T-helper 2 cell treated with Interferon-gamma antibody and Interleukin-4, amounts not matched to agents 100 ng/mL and 5 ng/mL, for 36 hours (primary cell): ENCODE measurements around the gene APOL2. TPM values are rescaled to one million over a fixed set of nuclear protein-coding genes. Genes with fewer than 3 reads are reported as not detected.

ENCODE experiments used
- intact Hi-C: fragments of 100-400 bp; cut with micrococcal nuclease; formaldehyde crosslinking; loops from one replicate; pipeline ENCODE4 v1.15.1; 2023
- total RNA-seq: library from RNA; stranded (reverse); gene quantifications from 2 replicates; pipeline ENCODE4 v1.2.3, GENCODE V29; 2022

APOL2 gene
- total RNA-seq, 1 donor from 2014 or later = 89.9 TPM

GRCh38 chr22:36180038-36180880 is 59.1 kb downstream of the APOL2 start:
- intact Hi-C loops = loop anchor here (1.0 to 2.0 kb wide), 2 partner anchors 35 to 114 kb away; no protein-coding TSS in a partner anchor

DNA sequence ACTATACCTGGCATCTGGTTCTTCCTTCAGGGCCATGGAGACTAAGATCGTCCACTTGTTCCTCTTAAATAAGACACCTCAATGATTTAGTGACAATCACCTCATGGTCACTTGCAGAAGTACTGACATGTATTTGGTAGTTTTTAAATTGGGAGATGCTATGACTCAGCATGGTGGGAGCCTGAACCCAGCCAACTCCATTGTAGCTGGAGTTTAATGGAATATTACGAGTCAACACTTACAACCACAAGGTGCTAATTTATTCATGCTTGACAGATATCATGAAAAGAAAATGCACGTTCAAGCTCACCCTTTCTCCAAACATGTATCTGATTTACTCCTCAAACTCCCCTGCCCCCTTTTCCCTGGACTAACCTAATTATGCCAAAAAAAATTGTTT is 62.2 kb downstream of the APOL2 start:
- intact Hi-C loops = no loop called here

Other genes with a start within 250 kb of the APOL2 start
- 0.98 and 1.0 TPM in 2 replicates for gene RBFOX2, start 210.7 kb downstream of the APOL2 start, total RNA-seq
- 131 and 143 TPM in 2 replicates for gene APOL3, start 78.8 kb downstream of the APOL2 start, total RNA-seq
- 0.98 and 1.8 TPM in 2 replicates for gene APOL4, start 37.7 kb downstream of the APOL2 start, total RNA-seq
- gene APOL1, start 13.6 kb upstream of the APOL2 start, total RNA-seq = 56.8 and 62.5 TPM in 2 replicates
- gene MYH9, start 148.4 kb upstream of the APOL2 start, total RNA-seq = 918 and 932 TPM in 2 replicates
- 79.1 and 86.8 TPM in 2 replicates for gene TXN2, start 242.1 kb upstream of the APOL2 start, total RNA-seq